OCI-M2 (cell line): ENCODE measurements around the gene ZNF429.
"Not testable (repeated sequence)": the region's sequence is repeated elsewhere in the genome, so short reads cannot be mapped to it uniquely, and the experiment has no call there.

Experiments
- DNase-seq: peaks from one replicate; lab custom pipeline; 2025; ENCODE audit not compliant: unreplicated experiment; lab: John Stamatoyannopoulos, UW

ZNF429 gene

DNA sequence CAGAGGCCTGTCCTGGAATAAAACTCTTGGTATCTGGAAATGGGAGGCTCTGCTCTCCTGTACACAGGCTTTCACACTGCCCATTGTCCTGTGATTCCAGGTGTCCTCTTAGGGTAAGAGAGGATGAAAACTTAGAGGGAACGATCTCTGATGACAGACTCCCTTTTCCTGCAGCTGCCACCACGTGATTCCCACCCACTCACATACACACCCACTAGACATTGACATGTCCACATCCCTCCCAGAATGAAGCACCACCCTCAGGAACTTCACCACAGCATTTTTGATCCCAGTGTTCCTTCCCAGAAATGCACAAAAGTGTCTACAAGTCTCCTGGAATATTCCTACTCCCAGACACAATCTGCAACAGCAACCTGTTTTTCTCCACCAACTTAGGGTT is 8.2 kb downstream of the ZNF429 start:
- no peak for DNase-seq

DNA sequence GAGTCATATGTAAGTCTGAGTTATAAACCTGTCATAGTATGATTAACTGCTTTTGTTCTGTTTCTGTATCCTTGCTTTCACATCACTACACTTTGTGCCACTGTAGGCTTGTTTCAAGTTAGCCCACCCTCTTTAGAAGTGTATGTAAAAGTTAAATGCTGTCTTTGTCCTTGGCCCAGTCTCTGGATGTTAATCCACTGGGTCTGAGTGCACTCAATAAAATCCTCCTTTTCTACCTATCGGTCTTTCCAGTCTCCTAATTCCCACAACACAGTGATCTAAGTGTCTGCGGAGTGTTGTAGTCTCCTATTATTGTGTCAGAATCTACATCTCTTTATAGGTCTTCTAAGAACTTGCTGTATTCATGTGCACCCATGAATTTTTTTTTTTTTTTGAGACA is 14.1 kb downstream of the ZNF429 start:
- no peak for DNase-seq

DNA sequence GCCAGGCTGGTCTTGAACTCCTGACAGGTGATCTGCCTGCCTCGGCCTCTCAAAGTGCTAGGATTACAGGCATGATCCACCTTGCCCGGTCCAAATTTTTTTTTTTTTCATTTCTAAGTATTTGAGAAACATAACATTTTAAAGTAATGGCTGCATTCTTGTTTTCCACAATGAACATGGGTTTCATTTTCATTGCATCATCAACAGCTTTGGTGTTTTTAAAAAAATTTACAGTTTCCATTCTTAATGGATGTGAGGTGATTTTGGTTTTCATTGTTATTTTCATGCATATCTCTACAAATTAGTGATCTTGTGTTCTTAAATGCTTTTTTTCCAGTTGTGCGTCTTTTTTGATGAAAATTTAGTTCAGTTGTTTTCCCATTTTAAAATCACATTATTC is 27.5 kb downstream of the ZNF429 start:
- DNase-seq: no peak

DNA sequence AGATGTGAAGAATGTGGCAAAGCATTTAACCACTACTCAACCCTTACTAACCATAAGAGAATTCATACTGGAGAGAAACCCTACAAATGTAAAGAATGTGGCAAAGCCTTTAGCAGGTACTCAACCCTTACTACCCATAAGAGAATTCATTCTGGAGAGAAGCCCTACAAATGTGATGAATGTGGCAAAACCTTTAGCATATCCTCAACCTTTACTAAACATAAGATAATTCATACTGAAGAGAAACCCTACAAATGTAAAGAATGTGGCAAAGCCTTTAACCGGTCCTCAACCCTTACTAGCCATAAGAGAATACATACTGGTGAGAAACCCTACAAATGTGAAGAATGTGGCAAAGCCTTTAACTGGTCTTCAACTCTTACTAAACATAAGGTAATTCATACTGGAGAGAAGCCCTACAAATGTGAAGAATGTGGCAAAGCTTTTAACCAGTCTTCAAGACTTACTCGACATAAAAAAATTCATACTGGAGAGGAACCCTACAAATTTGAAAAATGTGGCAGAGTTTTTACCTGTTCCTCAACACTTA is 31.4 kb downstream of the ZNF429 start:
- not testable (repeated sequence) for DNase-seq

DNA sequence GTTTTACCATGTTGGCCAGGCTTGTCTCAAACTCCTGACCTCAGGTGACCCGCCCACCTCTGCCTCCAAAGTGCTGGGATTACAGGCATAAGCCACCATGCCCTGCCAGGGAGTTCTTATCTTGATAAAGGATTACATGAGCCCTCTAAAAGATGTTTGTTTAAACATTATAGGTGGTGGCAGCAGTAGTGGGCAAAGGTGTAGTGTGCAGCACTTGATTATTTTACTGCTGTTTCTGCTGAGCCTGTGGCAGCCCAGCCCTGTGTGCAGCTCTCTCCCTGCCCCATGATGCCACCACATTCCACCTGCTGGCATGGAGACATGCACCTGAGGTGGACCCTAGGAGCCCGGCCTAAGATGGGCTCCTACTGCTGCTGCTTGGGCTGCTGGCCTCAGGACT is 54.0 kb downstream of the ZNF429 start:
- no peak for DNase-seq

DNA sequence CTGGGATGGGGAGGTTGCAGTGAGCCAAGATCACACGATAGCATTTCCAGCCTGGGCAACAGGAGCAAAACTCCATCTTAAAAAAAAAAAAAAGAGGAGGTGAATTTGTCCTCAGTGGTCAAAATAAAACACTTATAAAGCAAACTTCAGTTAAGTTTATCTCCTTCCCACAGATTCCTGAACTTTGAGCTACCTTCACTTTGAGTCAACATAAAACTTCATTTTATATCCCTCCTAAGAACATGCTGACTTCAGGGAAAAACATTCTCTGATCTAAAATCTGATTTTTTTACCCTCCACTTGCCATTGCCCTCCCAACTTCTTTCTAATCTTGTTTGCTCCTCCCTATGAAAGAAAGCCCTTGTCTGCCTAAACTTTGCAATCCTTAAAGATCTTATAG is 59.0 kb downstream of the ZNF429 start:
- DNase-seq: no peak

DNA sequence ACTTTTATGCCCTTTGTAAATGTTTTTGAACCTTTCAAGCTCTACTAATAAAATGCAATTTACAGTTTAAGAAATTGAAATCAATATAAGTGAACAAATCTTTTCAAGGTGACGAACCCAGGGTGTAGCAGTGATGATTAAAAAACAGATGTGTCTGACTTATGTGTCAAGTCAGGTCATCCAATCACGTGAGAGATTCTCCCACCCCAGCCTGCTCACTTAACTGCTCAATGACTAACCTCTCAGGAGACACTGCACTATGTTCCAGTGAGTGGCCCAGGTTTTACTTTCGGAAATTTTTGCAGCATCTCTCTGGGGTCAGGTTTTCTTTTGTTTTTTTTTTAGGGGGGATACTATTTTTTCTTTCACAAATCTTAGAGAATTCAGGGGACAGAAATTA is 60.7 kb downstream of the ZNF429 start:
- DNase-seq: no peak

DNA sequence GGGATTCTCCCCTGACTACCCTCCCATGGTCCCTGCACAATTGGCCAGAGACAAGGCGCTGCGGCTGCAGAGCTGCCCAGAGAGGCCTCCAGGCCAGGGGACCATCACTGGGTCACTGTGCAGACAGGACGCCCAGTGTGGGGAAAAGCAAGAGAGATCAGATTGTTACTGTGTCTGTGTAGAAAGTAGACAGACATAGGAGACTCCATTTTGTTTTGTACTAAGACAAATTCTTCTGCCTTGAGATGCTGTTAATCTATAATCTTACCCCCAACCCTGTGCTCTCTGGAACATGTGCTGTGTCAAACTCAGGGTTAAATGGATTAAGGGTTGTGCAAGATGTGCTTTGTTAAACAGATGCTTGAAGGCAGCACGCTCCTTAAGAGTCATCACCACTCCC is 62.4 kb downstream of the ZNF429 start:
- DNase-seq: not testable (repeated sequence)

DNA sequence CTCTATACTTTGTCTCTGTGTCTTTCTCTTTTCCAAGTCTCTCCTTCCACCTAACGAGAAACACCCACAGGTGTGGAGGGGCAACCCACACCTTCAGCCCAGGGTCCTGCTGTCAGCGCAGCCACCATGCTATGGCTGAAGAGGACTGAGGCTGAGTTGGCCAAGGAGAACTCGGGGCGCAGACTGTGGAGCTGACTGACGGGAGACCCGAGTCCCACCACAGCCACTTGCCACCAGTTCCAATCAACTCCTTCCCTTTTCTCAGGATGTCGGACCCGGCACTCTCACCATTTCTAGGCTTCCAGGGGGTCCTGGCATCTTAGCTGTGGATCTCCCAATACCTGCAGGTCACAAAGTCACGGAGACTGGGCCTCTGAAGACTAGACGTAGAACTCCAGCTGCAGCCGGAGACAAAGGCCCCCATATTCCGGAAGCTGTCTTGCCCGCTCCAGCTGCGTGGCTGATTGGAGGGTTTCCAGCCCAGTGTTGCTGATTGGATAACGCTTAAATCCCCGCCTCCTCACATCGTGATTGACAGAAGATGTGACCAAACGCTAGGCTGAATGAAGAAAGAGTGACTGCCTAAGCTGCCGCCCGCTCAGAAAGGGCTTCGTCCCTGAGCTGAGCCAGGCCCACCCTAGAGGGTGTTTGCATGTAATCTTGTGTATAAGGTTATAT is 63.6 kb downstream of the ZNF429 start:
- DNase-seq: no peak

DNA sequence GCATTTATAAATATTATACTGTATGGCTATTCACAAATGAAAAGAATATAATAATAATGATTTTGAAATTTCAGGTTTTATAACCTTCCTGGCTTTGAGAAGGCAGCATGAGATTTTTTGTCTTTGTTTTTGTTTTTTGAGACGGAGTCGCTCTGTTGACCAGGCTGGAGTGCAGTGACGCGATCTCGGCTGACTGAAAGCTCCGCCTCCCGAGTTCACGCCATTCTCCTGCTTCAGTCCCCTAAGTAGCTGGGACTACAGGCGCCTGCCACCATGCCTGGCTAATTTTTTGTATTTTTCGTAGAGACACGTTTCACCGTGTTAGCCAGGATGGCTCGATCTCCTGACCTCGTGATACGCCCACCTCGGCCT is 64.1 kb downstream of the ZNF429 start:
- DNase-seq: no peak

DNA sequence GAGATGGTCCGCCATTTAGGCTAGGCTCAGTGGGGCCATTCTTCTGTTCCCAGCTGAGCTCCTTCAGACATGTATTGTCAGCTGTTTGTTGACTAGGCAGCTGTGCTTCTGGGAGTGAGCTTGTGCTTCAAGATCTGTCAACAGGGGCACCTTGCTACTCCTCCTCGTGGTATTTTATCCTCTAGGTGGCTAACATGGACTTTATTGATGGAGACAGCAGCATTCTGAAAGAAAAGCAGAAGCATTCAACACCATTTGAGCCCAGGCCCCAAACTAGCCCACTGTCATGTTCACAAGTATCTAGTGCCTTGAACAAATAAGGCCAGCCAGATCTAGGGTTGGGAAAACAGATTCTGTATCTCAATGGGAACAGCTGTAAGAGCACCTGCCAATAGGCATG is 65.9 kb downstream of the ZNF429 start:
- DNase-seq: no peak

DNA sequence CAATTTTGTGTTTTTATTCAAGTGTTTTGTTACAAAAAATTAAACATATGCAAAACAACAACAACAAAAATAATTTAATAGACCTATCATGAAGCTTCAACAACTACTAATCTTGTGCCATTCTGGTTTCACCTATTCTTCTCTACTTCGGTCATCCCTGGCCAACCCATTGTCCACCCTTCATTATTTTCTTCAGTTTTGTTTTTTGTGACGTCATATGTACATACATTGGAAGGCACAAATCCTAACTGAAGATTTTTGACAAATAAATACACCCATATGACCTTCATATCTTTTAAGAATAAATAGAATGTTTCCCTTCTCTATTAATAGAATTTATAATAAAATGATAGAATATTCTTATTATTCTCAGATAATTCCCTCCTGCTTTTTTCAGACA is 69.2 kb downstream of the ZNF429 start:
- no peak for DNase-seq

DNA sequence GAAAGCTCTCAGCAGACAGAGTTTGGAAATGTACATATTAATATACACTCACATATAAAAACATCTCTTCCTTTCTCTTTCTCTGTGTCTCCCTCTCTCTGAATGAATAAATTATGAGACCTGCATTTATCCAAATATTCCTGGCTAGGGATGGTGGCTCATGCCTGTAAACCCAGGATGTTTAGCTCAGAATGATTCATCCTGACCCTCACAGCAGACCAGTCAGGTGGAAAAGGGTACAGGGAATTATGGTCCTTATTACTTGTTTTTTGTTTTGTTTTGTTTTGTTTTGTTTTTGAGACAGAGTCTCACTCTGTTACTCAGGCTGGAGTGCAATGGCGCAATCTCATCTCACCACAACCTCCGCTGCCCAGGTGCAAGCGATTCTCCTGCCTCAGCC is 71.1 kb downstream of the ZNF429 start:
- no peak for DNase-seq

DNA sequence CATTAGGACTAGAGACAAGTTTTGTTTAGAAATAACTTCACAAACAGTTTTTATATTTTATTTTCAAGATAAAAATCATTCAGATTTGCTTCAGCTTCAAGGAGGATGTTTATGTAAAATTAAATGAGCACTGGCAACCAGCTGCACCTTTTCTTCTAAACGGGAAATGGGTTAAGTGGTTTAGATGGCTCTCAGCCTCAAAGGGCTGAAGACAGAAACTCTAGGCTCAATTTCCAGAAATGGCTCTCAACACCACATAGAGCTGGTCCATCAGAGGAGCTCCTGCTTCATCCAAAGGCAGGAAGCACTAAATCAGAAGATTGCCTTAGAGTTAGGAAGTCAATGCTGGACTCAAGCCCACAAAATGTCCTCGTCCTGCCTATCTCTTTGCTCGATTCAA is 74.7 kb downstream of the ZNF429 start:
- no peak for DNase-seq

DNA sequence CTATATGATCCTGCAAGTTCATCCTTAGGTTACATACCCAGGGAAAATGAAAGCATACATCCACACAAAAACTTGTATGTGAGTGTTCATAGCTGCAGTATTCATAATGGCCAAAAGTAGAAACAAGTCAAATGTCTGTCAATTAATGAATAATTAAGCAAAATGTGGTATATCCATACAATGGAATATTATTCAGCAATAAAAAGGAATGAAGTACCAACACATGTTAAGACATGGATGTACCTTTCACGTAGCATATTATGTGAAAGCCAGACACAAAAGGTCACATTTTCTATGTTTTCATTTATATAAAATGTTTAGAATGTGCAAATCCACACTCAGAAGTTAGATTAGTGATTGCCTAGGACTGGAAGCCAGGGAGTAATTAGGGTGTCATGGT is 75.4 kb downstream of the ZNF429 start:
- no peak for DNase-seq

DNA sequence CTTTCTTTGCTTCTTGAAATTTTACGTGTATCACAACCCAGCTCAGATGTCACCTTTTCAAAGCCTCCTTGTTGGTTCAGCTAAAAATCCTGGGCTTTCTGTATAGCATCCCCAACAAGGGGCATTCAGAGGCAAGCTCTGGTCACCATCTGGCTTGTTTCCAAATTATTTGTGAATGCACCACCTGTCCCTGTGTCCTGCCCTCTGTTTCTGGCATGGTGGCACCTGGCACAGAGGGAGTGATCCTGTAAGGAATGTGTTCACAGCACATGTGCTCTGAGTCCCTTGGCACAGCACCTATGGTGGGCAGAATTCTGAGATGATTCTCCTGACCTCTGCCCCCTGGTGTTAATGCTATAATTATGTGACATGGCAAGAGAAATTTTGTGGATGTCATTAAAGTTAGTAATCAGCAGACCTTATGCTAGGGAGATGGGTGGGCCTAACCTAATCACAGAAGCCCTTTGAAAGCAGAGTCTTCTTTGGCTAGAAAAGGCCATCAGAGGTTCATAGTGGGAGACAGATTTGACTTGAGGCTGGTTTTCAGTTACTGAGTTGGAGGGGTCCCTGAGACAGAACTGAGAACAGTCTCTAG is 76.3 kb downstream of the ZNF429 start:
- no peak for DNase-seq

DNA sequence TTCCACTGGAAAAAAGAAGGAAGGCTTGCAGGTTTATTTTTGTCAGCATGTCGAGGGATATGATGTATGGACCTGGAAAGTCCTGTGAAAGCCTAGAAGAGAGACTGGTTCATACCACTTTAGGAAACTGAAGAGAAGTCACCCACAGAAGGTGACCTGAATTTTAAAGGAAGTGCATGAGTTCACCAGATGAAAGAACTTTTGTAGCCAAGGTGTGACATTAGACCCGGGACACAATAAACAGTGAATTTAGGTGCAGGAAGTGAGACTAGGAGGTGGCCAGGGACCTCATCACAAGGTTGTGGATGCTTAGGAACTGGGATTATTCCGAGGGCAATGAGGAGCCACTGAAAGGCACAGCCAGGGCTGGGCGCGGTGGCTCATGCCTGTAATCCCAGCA is 79.1 kb downstream of the ZNF429 start:
- no peak for DNase-seq

DNA sequence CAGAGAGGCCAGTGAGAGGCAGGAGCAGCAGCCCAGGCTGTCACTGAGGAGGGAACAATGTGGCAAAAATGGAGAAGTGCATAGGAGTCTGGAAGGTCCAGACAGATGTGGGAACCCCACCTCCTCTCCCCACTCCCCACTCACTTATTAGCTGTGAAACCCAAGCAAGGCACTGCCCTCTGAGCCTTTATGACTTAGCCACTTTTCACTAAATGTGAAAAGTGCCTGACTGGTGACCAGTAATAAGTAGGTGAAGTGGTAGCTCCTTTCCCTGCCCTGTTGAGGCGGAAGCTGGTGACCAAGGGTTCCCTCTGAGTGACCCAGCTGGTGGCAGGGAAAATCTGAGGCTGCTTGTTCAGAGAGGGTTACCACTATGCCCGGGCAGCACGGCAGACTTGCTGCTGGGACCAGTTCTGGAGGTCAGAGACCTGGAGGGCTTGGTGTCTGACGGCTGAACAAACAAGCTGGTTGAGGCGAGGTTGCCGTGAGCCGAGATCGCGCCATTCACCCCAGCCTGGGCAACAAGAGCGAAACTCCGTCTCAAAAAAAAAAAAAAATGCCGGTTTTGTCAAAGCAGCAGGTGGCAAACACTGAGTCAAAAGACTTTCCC is 80.0 kb downstream of the ZNF429 start:
- DNase-seq: no peak

DNA sequence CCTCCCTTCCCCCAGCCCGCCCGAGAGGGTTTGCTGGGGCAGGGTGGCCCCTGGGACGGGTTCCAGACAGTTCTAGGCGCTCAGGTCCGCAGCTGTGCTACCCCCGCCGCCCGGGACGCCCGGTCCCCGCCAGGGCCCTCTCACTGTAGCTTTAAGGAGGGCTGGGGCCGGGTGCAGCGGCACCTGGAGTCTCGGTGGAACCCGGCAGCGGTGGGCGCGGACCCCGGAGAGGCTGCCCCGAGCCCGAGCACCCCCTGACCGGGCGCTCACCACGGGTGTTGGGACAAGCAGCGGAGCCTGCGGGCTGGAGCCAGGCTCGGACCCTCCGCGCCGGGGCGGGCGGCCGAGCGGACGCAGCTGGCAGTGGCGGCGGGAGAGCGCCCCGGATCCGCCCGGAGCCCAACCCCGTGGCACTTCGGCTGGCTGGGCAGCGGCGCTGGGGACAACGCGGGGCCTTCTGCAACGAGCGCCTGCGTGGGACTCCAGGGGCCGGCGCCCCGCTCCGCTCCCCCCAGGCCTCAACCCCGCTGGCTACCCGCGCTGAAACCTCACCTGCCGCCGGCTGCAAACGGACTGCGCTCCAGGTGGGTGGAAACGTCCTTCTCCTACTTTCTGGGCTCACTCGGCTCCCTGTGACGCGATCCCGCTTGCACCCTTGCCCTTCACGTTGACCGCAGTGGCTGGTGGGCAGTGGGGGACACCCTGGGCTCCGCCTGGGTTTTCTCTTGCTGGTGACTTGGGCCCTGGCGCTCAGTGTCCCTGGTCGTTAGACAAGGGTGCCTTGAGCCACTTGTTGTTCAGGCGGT is 81.1 kb downstream of the ZNF429 start:
- DNase-seq: no peak

DNA sequence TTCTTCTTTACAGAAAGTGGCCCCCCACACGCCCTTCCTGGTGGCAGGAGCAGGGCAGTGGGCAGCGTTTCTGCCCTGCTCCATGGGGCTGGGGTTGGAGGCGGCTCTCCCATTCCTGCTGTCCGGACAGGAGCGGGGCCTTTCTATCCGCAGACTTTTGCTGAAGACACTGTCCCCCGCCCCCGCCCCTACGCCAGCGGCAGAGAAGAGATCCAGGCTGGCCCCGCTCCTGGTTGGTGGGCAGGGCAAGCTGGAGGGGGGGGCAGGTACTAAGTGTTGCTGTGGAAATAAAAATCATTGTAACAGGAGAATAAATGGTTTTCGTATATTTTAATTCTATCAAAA is 81.7 kb downstream of the ZNF429 start:
- DNase-seq: no peak

DNA sequence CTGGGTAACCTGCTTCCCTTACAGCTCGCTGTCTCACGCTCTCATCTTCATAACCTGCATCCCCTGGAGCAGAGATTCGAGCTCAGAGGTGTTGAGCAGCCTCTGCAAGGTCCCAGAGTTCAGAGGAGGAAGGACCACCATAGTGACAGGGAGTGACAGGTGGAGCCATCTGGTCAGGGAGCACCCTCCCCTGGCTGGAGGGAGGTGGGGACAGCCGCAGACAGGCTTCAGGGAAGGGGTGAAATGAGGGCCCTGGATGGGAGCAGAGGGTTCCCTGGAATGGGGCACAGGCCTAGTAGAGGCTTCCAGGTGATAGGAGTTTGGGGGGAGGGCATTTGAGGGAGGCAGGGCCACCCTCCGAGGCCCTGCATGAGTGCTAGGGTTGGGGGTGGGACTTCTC is 82.1 kb downstream of the ZNF429 start:
- no peak for DNase-seq

DNA sequence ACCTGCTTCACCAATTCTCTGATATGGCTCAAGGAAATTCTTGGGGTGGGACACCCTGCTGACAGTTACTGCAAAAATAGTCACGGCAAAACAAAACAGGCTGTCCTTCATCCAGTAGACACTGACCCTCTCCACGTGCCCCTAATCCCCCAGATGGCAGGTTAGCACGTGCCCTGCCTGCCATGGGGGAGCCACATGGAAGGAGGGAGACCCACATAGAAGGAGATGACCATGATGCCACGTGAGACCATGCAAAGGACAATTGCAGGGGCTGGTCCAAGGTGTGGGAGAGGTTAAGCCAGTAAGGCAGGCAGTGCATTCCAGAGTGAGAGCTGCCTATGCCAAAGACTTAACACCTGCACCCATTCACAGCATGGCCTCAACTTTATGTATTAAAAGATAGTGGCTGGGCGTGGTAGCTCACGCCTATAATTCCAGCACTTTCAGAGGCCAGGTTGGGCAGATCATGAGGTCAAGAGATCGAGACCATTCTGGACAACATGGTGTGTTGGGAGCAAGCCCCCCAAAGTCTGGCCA is 82.7 kb downstream of the ZNF429 start:
- no peak for DNase-seq
